GM19438 (cell line): ENCODE measurements around the gene DGCR8.
"Not testable (repeated sequence)": the region's sequence is repeated elsewhere in the genome, so short reads cannot be mapped to it uniquely, and the experiment has no call there.

ENCODE experiments used
- ATAC-seq: cut with Tn5 transposase; IDR thresholded peaks from one replicate; pipeline ENCODE4 v1.9.1; 2021; ENCODE audit warnings: low read depth; ENCODE audit not compliant: unreplicated experiment

The DGCR8 gene

GRCh38 chr22:20148414-20148813 lies 68.4 kb downstream of the DGCR8 start:
- ATAC-seq: no peak

- no peak for ATAC-seq
Observed at GRCh38 chr22:20149257-20150250, 69.5 kb downstream of the DGCR8 start.

- ATAC-seq: no peak
Observed at GRCh38 chr22:20150381-20151275, 70.6 kb downstream of the DGCR8 start, which contains the start of gene CCDC188. CCDC188 (minus strand) TSS chr22:20151055; CDS start chr22:20150986, 69 bp downstream.

GRCh38 chr22:20151276-20151588 lies 71.2 kb downstream of the DGCR8 start:
- ATAC-seq: no peak

- ATAC-seq: no peak
Observed at GRCh38 chr22:20152464-20152890, 72.4 kb downstream of the DGCR8 start.

- no peak for ATAC-seq
Observed at GRCh38 chr22:20153945-20154344, 73.9 kb downstream of the DGCR8 start.

GRCh38 chr22:20154602-20155187 lies 74.7 kb downstream of the DGCR8 start:
- no peak for ATAC-seq

GRCh38 chr22:20155330-20156041 lies 75.4 kb downstream of the DGCR8 start:
- no peak for ATAC-seq

- ATAC-seq: no peak
Observed at GRCh38 chr22:20156042-20156389, 76.0 kb downstream of the DGCR8 start.

- ATAC-seq: no peak
Observed at GRCh38 chr22:20156611-20157429, 76.8 kb downstream of the DGCR8 start.

- no peak for ATAC-seq
Observed at GRCh38 chr22:20157430-20158183, 77.6 kb downstream of the DGCR8 start.

- ATAC-seq: no peak
Observed at GRCh38 chr22:20158391-20159036, 78.5 kb downstream of the DGCR8 start.

GRCh38 chr22:20159076-20159475 lies 79.0 kb downstream of the DGCR8 start:
- ATAC-seq: no peak

- not testable (repeated sequence) for ATAC-seq
Observed at GRCh38 chr22:20159531-20159930, 79.5 kb downstream of the DGCR8 start.

- no peak for ATAC-seq
Observed at GRCh38 chr22:20160041-20160440, 80.0 kb downstream of the DGCR8 start.
